HG03060 (cell line): ENCODE results near the gene FLT3.
"Not testable (repeated sequence)": the region's sequence is repeated elsewhere in the genome, so short reads cannot be mapped to it uniquely, and the experiment has no call there.

ENCODE experiments used
- ATAC-seq: cut with Tn5 transposase; IDR thresholded peaks from one replicate; pipeline ENCODE4 v1.9.1; 2021; ENCODE audit warnings: low read depth, moderate number of reproducible peaks; ENCODE audit not compliant: unreplicated experiment

FLT3 gene

GRCh38 chr13:27964741-27965323 lies 135.5 kb downstream of the FLT3 start:
- no peak for ATAC-seq

DNA sequence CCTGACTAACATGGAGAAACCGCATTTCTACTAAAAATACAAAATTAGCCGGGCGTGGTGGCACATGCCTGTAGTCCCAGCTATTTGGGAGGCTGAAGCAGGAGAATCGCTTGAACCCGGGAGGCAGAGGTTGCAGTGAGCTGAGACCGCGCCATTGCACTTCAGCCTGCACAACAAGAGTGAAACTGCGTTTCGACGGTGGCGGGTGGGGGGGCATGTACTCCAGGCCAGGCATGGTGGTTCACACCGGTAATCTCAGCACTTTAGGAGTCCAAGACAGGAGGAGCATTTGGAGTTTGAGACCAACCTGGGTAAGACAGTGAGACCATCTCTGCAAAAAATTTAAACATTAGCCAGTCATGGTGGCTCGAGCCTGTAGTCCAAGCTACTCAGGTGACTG lies 136.2 kb downstream of the FLT3 start:
- ATAC-seq, result not testable (repeated sequence)

- no peak for ATAC-seq
Observed at GRCh38 chr13:27963491-27963890, 136.9 kb downstream of the FLT3 start.

DNA sequence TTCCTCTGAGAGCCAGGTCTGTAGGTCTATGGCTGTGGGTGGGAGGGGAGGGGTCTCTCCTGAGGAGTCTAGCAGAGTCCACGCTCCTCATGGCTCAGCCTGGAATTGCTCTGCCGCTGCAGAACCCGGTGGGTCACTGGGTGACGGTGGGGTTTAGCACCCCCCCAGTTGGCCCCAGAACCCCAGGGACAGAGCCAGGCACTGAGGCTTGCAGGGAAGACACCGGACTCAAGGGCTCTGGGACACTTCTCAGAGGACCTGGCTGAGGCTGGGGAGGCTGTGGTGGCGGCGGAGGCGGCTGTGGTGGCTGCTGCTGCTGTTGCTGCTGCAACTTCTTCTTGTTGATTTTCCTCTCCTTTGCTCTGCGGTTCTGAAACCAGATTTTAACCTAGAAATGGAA lies 137.4 kb downstream of the FLT3 start:
- ATAC-seq, result no peak

- no peak for ATAC-seq
Observed at GRCh38 chr13:27962128-27962841, 138.1 kb downstream of the FLT3 start.

- ATAC-seq, result no peak
Observed at GRCh38 chr13:27961227-27962085, 138.9 kb downstream of the FLT3 start.

- no peak for ATAC-seq
Observed at GRCh38 chr13:27960362-27961226, 139.8 kb downstream of the FLT3 start.

- no peak for ATAC-seq
Observed at GRCh38 chr13:27959976-27960361, 140.4 kb downstream of the FLT3 start.

DNA sequence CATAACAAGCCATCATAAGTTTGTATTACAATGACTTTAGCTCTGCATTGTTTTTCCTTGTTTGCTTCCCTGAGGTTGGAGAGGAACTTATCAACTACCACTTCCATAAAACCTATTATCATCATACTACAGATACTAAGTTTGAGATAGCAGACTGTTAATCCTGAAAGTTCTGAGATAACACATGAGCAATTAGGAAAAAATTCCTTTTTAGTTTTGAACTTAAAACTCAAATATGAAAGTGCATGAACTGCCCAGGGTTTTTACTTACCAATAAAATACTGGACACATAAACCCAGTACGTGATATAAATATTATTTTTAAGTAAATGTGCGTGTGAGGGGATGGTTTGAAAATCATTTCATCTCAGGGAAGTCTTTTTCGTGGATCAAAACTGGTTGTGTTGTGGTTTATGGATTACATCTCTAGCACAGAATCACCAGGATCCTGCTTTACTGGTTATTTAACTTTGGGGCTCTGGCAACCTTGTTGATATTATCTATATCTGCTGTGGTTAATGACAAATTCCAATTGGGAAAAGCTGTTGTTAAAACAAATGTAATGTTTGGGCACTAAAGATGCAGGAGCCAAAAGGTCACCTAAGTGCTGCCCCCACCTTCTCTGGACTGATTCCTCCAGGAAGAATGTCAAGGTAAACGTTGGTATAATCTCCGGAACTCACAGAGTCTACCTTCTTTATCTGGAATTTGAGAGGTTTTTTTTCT lies 143.6 kb downstream of the FLT3 start:
- no peak for ATAC-seq

- no peak for ATAC-seq
Observed at GRCh38 chr13:27955014-27955591, 145.3 kb downstream of the FLT3 start.

GRCh38 chr13:27954406-27954851 lies 145.9 kb downstream of the FLT3 start:
- no peak for ATAC-seq

GRCh38 chr13:27953676-27954405 lies 146.5 kb downstream of the FLT3 start:
- no peak for ATAC-seq
